GM23338 (cell line): Measurements from ENCODE around the gene PPP1CA. TPM values are rescaled to one million over a fixed set of nuclear protein-coding genes. Genes with fewer than 3 reads are reported as not detected.

Source experiments
- ATAC-seq: fragments of 200-7000 bp; cut with Tn5 transposase; 3 replicates; pipeline ENCODE4 v1.9.1; 2020
- DNase-seq: peaks from one replicate; pipeline ENCODE4 v3.0.0-alpha.2; 2015; ENCODE audit warnings: low spot score
- H2AFZ ChIP-seq: fragments of 200-600 bp; sonication (generic); 2 replicates; pipeline ENCODE4 v1.8.0; 2016; ENCODE audit warnings: antibody characterized with exemption, mild to moderate bottlenecking, moderate library complexity
- H3F3A ChIP-seq: fragments of 200-600 bp; sonication (generic); replicated peaks from 2 replicates; pipeline ENCODE4 v1.8.0; 2017; ENCODE audit warnings: antibody characterized with exemption, mixed run types, low read depth
- H3K27ac ChIP-seq: fragments of 200-600 bp; sonication (generic); 2 replicates; pipeline ENCODE4 v1.6.1; 2016; ENCODE audit warnings: low read depth
- H3K27me3 ChIP-seq: fragments of 200-600 bp; sonication (generic); 2 replicates; pipeline ENCODE4 v1.8.0; 2016; ENCODE audit warnings: mild to moderate bottlenecking, mixed run types, moderate library complexity; ENCODE audit not compliant: insufficient read depth
- H3K36me3 ChIP-seq: fragments of 200-600 bp; sonication (generic); 2 replicates; pipeline ENCODE4 v1.8.0; 2016; ENCODE audit warnings: mild to moderate bottlenecking; ENCODE audit not compliant: insufficient read depth
- H3K4me1 ChIP-seq: fragments of 200-600 bp; sonication (generic); 2 replicates; pipeline ENCODE4 v1.8.0; 2016; ENCODE audit warnings: mild to moderate bottlenecking, moderate library complexity; ENCODE audit not compliant: insufficient read depth
- H3K4me2 ChIP-seq: fragments of 200-600 bp; sonication (generic); 2 replicates; pipeline ENCODE4 v1.7.1; 2017; ENCODE audit warnings: mixed run types
- H3K4me3 ChIP-seq: fragments of 200-600 bp; sonication (generic); 2 replicates; pipeline ENCODE4 v1.6.1; 2016; ENCODE audit warnings: mixed run types
- H3K79me2 ChIP-seq: fragments of 200-600 bp; sonication (generic); replicated peaks from 2 replicates; pipeline ENCODE4 v1.8.0; 2017; ENCODE audit warnings: mild to moderate bottlenecking; ENCODE audit not compliant: insufficient read depth
- H3K9me2 ChIP-seq: fragments of 200-600 bp; sonication (generic); 2 replicates; pipeline ENCODE4 v1.8.0; 2017; ENCODE audit not compliant: insufficient read depth
- H4K20me1 ChIP-seq: fragments of 200-600 bp; sonication (generic); replicated peaks from 2 replicates; pipeline ENCODE4 v1.8.0; 2017; ENCODE audit warnings: mild to moderate bottlenecking; ENCODE audit not compliant: insufficient read depth
- H3K27ac Mint-ChIP-seq: 2 replicates; pipeline ENCODE4 v1.8.0; 2020; ENCODE audit warnings: inconsistent platforms, mild to moderate bottlenecking, moderate library complexity, mixed read lengths
- H3K27me3 Mint-ChIP-seq: 3 replicates; pipeline ENCODE4 v1.8.0; 2022; ENCODE audit warnings: low read depth, mild to moderate bottlenecking, moderate library complexity, mixed read lengths, inconsistent platforms; ENCODE audit not compliant: insufficient read depth, poor library complexity
- H3K36me3 Mint-ChIP-seq: 3 replicates; pipeline ENCODE4 v1.8.0; 2021; ENCODE audit warnings: low read depth, mild to moderate bottlenecking, inconsistent platforms, moderate library complexity, mixed read lengths
- H3K4me1 Mint-ChIP-seq: 3 replicates; pipeline ENCODE4 v1.8.0; 2020; ENCODE audit warnings: mild to moderate bottlenecking, inconsistent platforms, mixed read lengths
- H3K4me3 Mint-ChIP-seq: 3 replicates; pipeline ENCODE4 v1.8.0; 2021; ENCODE audit warnings: moderate library complexity, mild to moderate bottlenecking, inconsistent platforms, mixed read lengths
- H3K9me3 Mint-ChIP-seq: 3 replicates; pipeline ENCODE4 v1.8.0; 2020; ENCODE audit warnings: moderate library complexity, mild to moderate bottlenecking, inconsistent platforms, mixed read lengths
- CREB1 ChIP-seq: fragments of 250-450 bp; sonication (Bioruptor Pico); IDR thresholded peaks from 2 replicates; pipeline ENCODE4 v1.5.0; 2020; ENCODE audit warnings: low read depth, mild to moderate bottlenecking, moderate library complexity
- ETS1 ChIP-seq: IDR thresholded peaks from 2 replicates; pipeline ENCODE4 v1.6.1; 2016; ENCODE audit warnings: antibody characterized with exemption
- EZH2 ChIP-seq: fragments of 200-600 bp; sonication (generic); IDR thresholded peaks from one replicate; pipeline ENCODE4 v1.8.0; 2017; ENCODE audit warnings: antibody characterized with exemption, mild to moderate bottlenecking, low read depth; ENCODE audit not compliant: unreplicated experiment
- EZH2phosphoT487 ChIP-seq: fragments of 200-600 bp; sonication (generic); IDR thresholded peaks from one replicate; pipeline ENCODE4 v1.8.1; 2018; ENCODE audit warnings: antibody characterized with exemption; ENCODE audit not compliant: unreplicated experiment
- JUNB ChIP-seq: IDR thresholded peaks from one replicate; pipeline ENCODE4 v1.6.1; 2016; ENCODE audit warnings: antibody characterized with exemption; ENCODE audit not compliant: unreplicated experiment
- NANOG ChIP-seq: IDR thresholded peaks from 2 replicates; pipeline ENCODE4 v1.6.1; 2016; ENCODE audit warnings: antibody characterized with exemption, borderline replicate concordance
- POLR2AphosphoS5 ChIP-seq: IDR thresholded peaks from 2 replicates; pipeline ENCODE4 v1.6.1; 2016; ENCODE audit warnings: antibody characterized with exemption, low read depth
- REST ChIP-seq: IDR thresholded peaks from one replicate; pipeline ENCODE4 v1.6.1; 2018; ENCODE audit warnings: antibody characterized with exemption; ENCODE audit not compliant: unreplicated experiment
- STAT1 ChIP-seq: IDR thresholded peaks from one replicate; pipeline ENCODE4 v1.6.1; 2016; ENCODE audit warnings: antibody characterized with exemption; ENCODE audit not compliant: unreplicated experiment
- ZNF114 ChIP-seq: fragments of 250-450 bp; sonication (Bioruptor Pico); IDR thresholded peaks from 2 replicates; pipeline ENCODE4 v1.5.0; 2020; ENCODE audit warnings: mild to moderate bottlenecking, moderate library complexity
- ZNF331 ChIP-seq: fragments of 250-450 bp; sonication (Bioruptor Pico); IDR thresholded peaks from 2 replicates; pipeline ENCODE4 v1.5.0; 2020; ENCODE audit warnings: low read depth, mild to moderate bottlenecking, moderate library complexity
- ZNF462 ChIP-seq: fragments of 250-450 bp; sonication (Bioruptor Pico); IDR thresholded peaks from 2 replicates; pipeline ENCODE4 v1.5.0; 2020; ENCODE audit warnings: mild to moderate bottlenecking, moderate library complexity
- polyA plus RNA-seq: library from polyadenylated mRNA; unstranded; fragments of >200 nt; fragmentation: Nextera tagmentation; extraction: Ambion mirVana; gene quantifications from 2 replicates; pipeline ENCODE4 v1.2.1, GENCODE V29; 2016
- total RNA-seq: library from RNA; depleted of rRNA; stranded (reverse); fragments of >200 nt; shearing (Covaris generic); gene quantifications from 2 replicates; pipeline ENCODE4 v1.2.3, GENCODE V29; 2014
- TF ChIP-seq, protein P1 (sequence below), 2 experiments: fragments of 200-600 bp in 1 of 2; sonication (generic) in 1 of 2; conservative IDR thresholded peaks; 2 replicates each; pipeline versions ENCODE4 v1.5.1 to v1.6.1; 2016 to 2017; ENCODE audit warnings: antibody characterized with exemption in 2 of 2, low read depth in 2 of 2, mild to moderate bottlenecking in 2 of 2, moderate library complexity in 1 of 2

PPP1CA gene
- total and polyA plus RNA-seq, 2 experiments from 2014 or later: 217 to 237 TPM

- Histone ChIP-seq H3K27ac (no peak overlapping the region), H3K9me2 (no peaks in the 10 kb centered on the region), H2AFZ (no peak overlapping the region), H3K36me3 (no peaks in the 10 kb centered on the region), H3F3A (no peaks in the 10 kb centered on the region), H3K4me2 (no peak overlapping the region), H3K4me3 (no peak overlapping the region), H3K79me2 (no peaks in the 10 kb centered on the region), H4K20me1 (no peaks in the 10 kb centered on the region), H3K4me1 (peaks cover 15% of the 10 kb centered on the region; the same call in 1 of the 2 replicates), H3K27me3 (peaks cover 12% of the 10 kb centered on the region; the same call in 1 of the 2 replicates)
- H3K36me3 Mint-ChIP-seq: no peaks in the 10 kb centered on the region
- TF ChIP-seq EZH2phosphoT487: no peak
- no peak for TF ChIP-seq ETS1
- TF ChIP-seq STAT1: no peak
- no peak for TF ChIP-seq POLR2AphosphoS5
- TF ChIP-seq JUNB: no peak
- TF ChIP-seq ZNF462 (CRISPR knock-in tag): no peak
- TF ChIP-seq ZNF331 (CRISPR knock-in tag): no peak
- TF ChIP-seq NANOG: no peak
- TF ChIP-seq ZNF114 (CRISPR knock-in tag): no peak
- TF ChIP-seq, protein P1, sequence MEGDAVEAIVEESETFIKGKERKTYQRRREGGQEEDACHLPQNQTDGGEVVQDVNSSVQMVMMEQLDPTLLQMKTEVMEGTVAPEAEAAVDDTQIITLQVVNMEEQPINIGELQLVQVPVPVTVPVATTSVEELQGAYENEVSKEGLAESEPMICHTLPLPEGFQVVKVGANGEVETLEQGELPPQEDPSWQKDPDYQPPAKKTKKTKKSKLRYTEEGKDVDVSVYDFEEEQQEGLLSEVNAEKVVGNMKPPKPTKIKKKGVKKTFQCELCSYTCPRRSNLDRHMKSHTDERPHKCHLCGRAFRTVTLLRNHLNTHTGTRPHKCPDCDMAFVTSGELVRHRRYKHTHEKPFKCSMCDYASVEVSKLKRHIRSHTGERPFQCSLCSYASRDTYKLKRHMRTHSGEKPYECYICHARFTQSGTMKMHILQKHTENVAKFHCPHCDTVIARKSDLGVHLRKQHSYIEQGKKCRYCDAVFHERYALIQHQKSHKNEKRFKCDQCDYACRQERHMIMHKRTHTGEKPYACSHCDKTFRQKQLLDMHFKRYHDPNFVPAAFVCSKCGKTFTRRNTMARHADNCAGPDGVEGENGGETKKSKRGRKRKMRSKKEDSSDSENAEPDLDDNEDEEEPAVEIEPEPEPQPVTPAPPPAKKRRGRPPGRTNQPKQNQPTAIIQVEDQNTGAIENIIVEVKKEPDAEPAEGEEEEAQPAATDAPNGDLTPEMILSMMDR (conservative IDR thresholded peaks at IDR 0.05; ENCODE audit: low read depth in 2 of 2): no peak
- no peak for TF ChIP-seq EZH2
- TF ChIP-seq REST: no peak
- no peak for TF ChIP-seq CREB1 (CRISPR knock-in tag)
- H3K27me3 Mint-ChIP-seq: peaks cover 25% of the 10 kb centered on the region
- no peak overlapping the region for H3K27ac Mint-ChIP-seq
- ATAC-seq (no peak), DNase-seq (no peak)
- H3K9me3 Mint-ChIP-seq: no peaks in the 10 kb centered on the region
- H3K4me3 Mint-ChIP-seq: no peak overlapping the region
- peaks cover 19% of the 10 kb centered on the region for H3K4me1 Mint-ChIP-seq
These were observed 17.0 kb upstream of the PPP1CA start for GRCh38 chr11:67418476-67419281.
